H9 (cell line): ENCODE results near the gene ARRDC2. TPM values are rescaled to one million over a fixed set of nuclear protein-coding genes. Genes with fewer than 3 reads are reported as not detected.

Source experiments
- DNase-seq: peaks from one replicate; pipeline ENCODE4 v3.0.0-alpha.2; 2017
- H2AFZ ChIP-seq: one replicate; pipeline ENCODE4 v1.6.1; 2013; ENCODE audit warnings: mild to moderate bottlenecking, low read length, control low read depth, moderate library complexity
- H2AK5ac ChIP-seq: 2 replicates; pipeline ENCODE4 v1.6.1; 2013; ENCODE audit warnings: low read length, control low read depth, mixed read lengths; ENCODE audit not compliant: insufficient read length
- H2BK120ac ChIP-seq: one replicate; pipeline ENCODE4 v1.6.1; 2013; ENCODE audit warnings: low read depth, mild to moderate bottlenecking, low read length, control low read depth, inconsistent platforms; ENCODE audit not compliant: poor library complexity, severe bottlenecking
- H2BK12ac ChIP-seq: 2 replicates; pipeline ENCODE4 v1.6.1; 2013; ENCODE audit warnings: low read length, control low read depth, mixed read lengths, low read depth; ENCODE audit not compliant: insufficient read length
- H2BK15ac ChIP-seq: 2 replicates; pipeline ENCODE4 v1.6.1; 2013; ENCODE audit warnings: low read depth, low read length, control low read depth
- H2BK20ac ChIP-seq: one replicate; pipeline ENCODE4 v1.6.1; 2013; ENCODE audit warnings: low read depth, mild to moderate bottlenecking, low read length, control low read depth, inconsistent platforms; ENCODE audit not compliant: poor library complexity, severe bottlenecking
- H2BK5ac ChIP-seq: 2 replicates; pipeline ENCODE4 v1.6.1; 2013; ENCODE audit warnings: low read length, control low read depth, mixed read lengths; ENCODE audit not compliant: insufficient read length
- H3K14ac ChIP-seq: 2 replicates; pipeline ENCODE4 v1.6.1; 2013; ENCODE audit warnings: low read length, control low read depth; ENCODE audit not compliant: insufficient read depth
- H3K18ac ChIP-seq: 2 replicates; pipeline ENCODE4 v1.6.1; 2013; ENCODE audit warnings: low read depth, mild to moderate bottlenecking, mixed read lengths, low read length, control low read depth; ENCODE audit not compliant: insufficient read length
- H3K23ac ChIP-seq: 2 replicates; pipeline ENCODE4 v1.6.1; 2013; ENCODE audit warnings: low read length, control low read depth, mixed read lengths, low read depth; ENCODE audit not compliant: insufficient read length
- H3K23me2 ChIP-seq: 2 replicates; pipeline ENCODE4 v1.6.1; 2013; ENCODE audit warnings: low read depth, mild to moderate bottlenecking, mixed read lengths, low read length, control low read depth; ENCODE audit not compliant: insufficient read length, poor library complexity, severe bottlenecking
- H3K27ac ChIP-seq: 2 replicates; pipeline ENCODE4 v1.5.1; 2013; ENCODE audit warnings: low read length, control low read depth, mixed read lengths, low read depth; ENCODE audit not compliant: insufficient read length
- H3K27me3 ChIP-seq: 2 replicates; pipeline ENCODE4 v1.6.1; 2013; ENCODE audit warnings: low read length, control low read depth, inconsistent platforms; ENCODE audit not compliant: insufficient read depth
- H3K4ac ChIP-seq: 2 replicates; pipeline ENCODE4 v1.6.1; 2013; ENCODE audit warnings: low read depth, mild to moderate bottlenecking, control low read depth, inconsistent platforms, low read length, moderate library complexity
- H3K4me1 ChIP-seq: 2 replicates; pipeline ENCODE4 v1.6.1; 2013; ENCODE audit warnings: low read length, control low read depth, inconsistent platforms; ENCODE audit not compliant: insufficient read depth
- H3K4me2 ChIP-seq: 2 replicates; pipeline ENCODE4 v1.6.1; 2013; ENCODE audit warnings: low read length, control low read depth, mixed read lengths; ENCODE audit not compliant: insufficient read length, insufficient read depth
- H3K56ac ChIP-seq: 2 replicates; pipeline ENCODE4 v1.6.1; 2013; ENCODE audit warnings: low read depth, mild to moderate bottlenecking, mixed read lengths, low read length, control low read depth; ENCODE audit not compliant: insufficient read length
- H3K79me1 ChIP-seq: 2 replicates; pipeline ENCODE4 v1.6.1; 2013; ENCODE audit warnings: low read depth, mild to moderate bottlenecking, moderate library complexity, low read length, control low read depth, inconsistent platforms; ENCODE audit not compliant: insufficient read depth, poor library complexity, severe bottlenecking
- H3K79me2 ChIP-seq: 2 replicates; pipeline ENCODE4 v1.6.1; 2013; ENCODE audit warnings: low read length, control low read depth, inconsistent platforms; ENCODE audit not compliant: insufficient read depth
- H3K9ac ChIP-seq: 2 replicates; pipeline ENCODE4 v1.6.1; 2013; ENCODE audit warnings: low read length, control low read depth, mixed read lengths; ENCODE audit not compliant: insufficient read length; ENCODE audit errors: extremely low read depth
- H3K9me3 ChIP-seq: one replicate; pipeline ENCODE4 v1.6.1; 2013; ENCODE audit warnings: low read depth, low read length, inconsistent platforms; ENCODE audit not compliant: control insufficient read depth
- H3T11ph ChIP-seq: one replicate; pipeline ENCODE4 v1.6.1; 2013; ENCODE audit warnings: mild to moderate bottlenecking, low read length, control low read depth, inconsistent platforms
- H4K20me1 ChIP-seq: one replicate; pipeline ENCODE4 v1.6.1; 2013; ENCODE audit not compliant: control insufficient read depth, insufficient read length, insufficient read depth
- H4K5ac ChIP-seq: 2 replicates; pipeline ENCODE4 v1.6.1; 2013; ENCODE audit warnings: low read depth, mild to moderate bottlenecking, mixed read lengths, low read length, control low read depth; ENCODE audit not compliant: insufficient read length
- H4K8ac ChIP-seq: replicated peaks from 2 replicates; pipeline ENCODE4 v1.6.1; 2013; ENCODE audit warnings: low read length, control low read depth, mixed read lengths, low read depth; ENCODE audit not compliant: insufficient read length
- H4K91ac ChIP-seq: 2 replicates; pipeline ENCODE4 v1.6.1; 2013; ENCODE audit warnings: low read depth, mild to moderate bottlenecking, moderate library complexity, mixed read lengths, low read length, control low read depth; ENCODE audit not compliant: insufficient read length
- H3K27ac Mint-ChIP-seq, 3 experiments: 2 replicates in 2 of 3; 3 replicates in 1 of 3; pipeline ENCODE4 v1.8.0; 2020 to 2021; ENCODE audit warnings: mixed read lengths in 3 of 3, mild to moderate bottlenecking in 1 of 3, moderate library complexity in 1 of 3
- H3K27me3 Mint-ChIP-seq: 2 replicates; pipeline ENCODE4 v1.8.0; 2021; ENCODE audit warnings: low read depth, mild to moderate bottlenecking, moderate library complexity, mixed read lengths
- H3K36me3 Mint-ChIP-seq, 3 experiments: 2 replicates in 2 of 3; 3 replicates in 1 of 3; pipeline ENCODE4 v1.8.0; 2020 to 2021; ENCODE audit warnings: low read depth in 3 of 3, mixed read lengths in 3 of 3; ENCODE audit not compliant: insufficient read depth in 1 of 3
- H3K4me1 Mint-ChIP-seq, 2 experiments: 2 replicates each; pipeline ENCODE4 v1.8.0; 2020; ENCODE audit warnings: mixed read lengths in 2 of 2
- H3K4me3 Mint-ChIP-seq, 2 experiments: 2 replicates in 1 of 2; 3 replicates in 1 of 2; pipeline ENCODE4 v1.8.0; 2020 to 2021; ENCODE audit warnings: mild to moderate bottlenecking in 2 of 2, mixed read lengths in 2 of 2, moderate library complexity in 1 of 2
- H3K9me3 Mint-ChIP-seq, 2 experiments: 2 replicates in 1 of 2; 3 replicates in 1 of 2; pipeline ENCODE4 v1.8.0; 2020; ENCODE audit warnings: mild to moderate bottlenecking in 2 of 2, mixed read lengths in 2 of 2, moderate library complexity in 1 of 2
- CTCF ChIP-seq: fragments of 200-600 bp; sonication (generic); conservative IDR thresholded peaks from 3 replicates; pipeline ENCODE4 v1.8.0; 2021; ENCODE audit warnings: antibody characterized with exemption, mild to moderate bottlenecking
- WGBS: extraction: QIAGEN DNeasy Blood & Tissue Kit; methylation state at CpG from one replicate; pipeline ENCODE4 v1.1.7; 2013; ENCODE audit warnings: missing lambda C conversion rate, low lambda C conversion rate, mixed read lengths; ENCODE audit not compliant: insufficient read length; ENCODE audit errors: extremely low coverage; 5-methylcytosine and 5-hydroxymethylcytosine counted together
- total RNA-seq: library from RNA; stranded (reverse); gene quantifications from 2 replicates; pipeline ENCODE4 v1.2.1, GENCODE V29; 2021

ARRDC2 gene
- total RNA-seq, 1 experiment from 2014 or later: 10.5 TPM

DNA sequence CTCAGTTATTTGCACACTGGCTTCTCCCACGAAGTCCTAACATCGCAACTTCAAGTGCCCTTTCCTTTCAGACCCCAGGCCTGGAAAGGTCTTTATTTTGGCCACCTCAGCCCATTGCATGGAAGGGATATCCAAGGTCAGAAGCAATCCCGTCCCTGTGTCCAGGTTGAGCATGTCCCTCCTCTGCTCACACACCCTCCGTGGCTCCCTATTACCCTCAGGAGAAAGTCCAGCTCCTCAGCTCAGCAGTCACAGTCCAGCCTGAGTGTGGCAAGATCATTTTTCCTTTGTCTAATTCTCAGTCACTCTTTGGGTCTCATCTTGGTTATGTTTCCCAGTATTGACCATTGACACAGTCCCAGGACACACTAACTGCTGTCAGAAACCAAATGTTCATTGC is 19.2 kb downstream of the ARRDC2 start:
- Histone ChIP-seq H3K27me3 (no peaks in the 10 kb centered on the region), H3T11ph (no peak overlapping the region), H3K79me2 (no peaks in the 10 kb centered on the region), H2BK15ac (no peak overlapping the region), H3K9me3 (no peaks in the 10 kb centered on the region), H4K20me1 (no peaks in the 10 kb centered on the region), H3K79me1 (no peaks in the 10 kb centered on the region), H2BK120ac (no peak overlapping the region), H3K14ac (no peak overlapping the region), H3K18ac (peak overlapping the region; percentile 30), H2AK5ac (no peak overlapping the region), H3K56ac (no peak overlapping the region), H4K91ac (no peak overlapping the region), H3K23me2 (no peaks in the 10 kb centered on the region), H4K8ac (no peak overlapping the region), H3K9ac (no peak overlapping the region), H2BK20ac (no peak overlapping the region), H2BK12ac (no peak overlapping the region), H3K23ac (no peak overlapping the region), H4K5ac (no peak overlapping the region), H3K4me1 (no peaks in the 10 kb centered on the region; the same call in 1 of the 2 replicates), H3K4me2 (no peak overlapping the region), H2BK5ac (no peak overlapping the region), H2AFZ (no peak overlapping the region), H3K4ac (no peak overlapping the region), H3K27ac (no peak overlapping the region)
- H3K9me3 Mint-ChIP-seq: no peaks in the 10 kb centered on the region; a peak in 1 of 5 replicates
- no CpG with 5 or more reads among the region's 4 CpGs for WGBS
- no peak for TF ChIP-seq CTCF
- H3K4me3 Mint-ChIP-seq: no peak overlapping the region
- H3K27ac Mint-ChIP-seq: no peak overlapping the region
- no peak for DNase-seq
- H3K27me3 Mint-ChIP-seq: peaks cover 4% of the 10 kb centered on the region
- H3K36me3 Mint-ChIP-seq: peaks cover 0 to 2% (median 0%) of the 10 kb centered on the region in 3 experiments; a peak in 2 of 7 replicates
- H3K4me1 Mint-ChIP-seq: peaks cover 6 to 12% of the 10 kb centered on the region in 2 experiments
